Measurements from ENCODE around the gene SNX30. TPM values are rescaled to one million over a fixed set of nuclear protein-coding genes. Genes with fewer than 3 reads are reported as not detected.

The SNX30 gene
- total RNA-seq, 1 experiment from 2014 or later, result 6.9 TPM

DNA sequence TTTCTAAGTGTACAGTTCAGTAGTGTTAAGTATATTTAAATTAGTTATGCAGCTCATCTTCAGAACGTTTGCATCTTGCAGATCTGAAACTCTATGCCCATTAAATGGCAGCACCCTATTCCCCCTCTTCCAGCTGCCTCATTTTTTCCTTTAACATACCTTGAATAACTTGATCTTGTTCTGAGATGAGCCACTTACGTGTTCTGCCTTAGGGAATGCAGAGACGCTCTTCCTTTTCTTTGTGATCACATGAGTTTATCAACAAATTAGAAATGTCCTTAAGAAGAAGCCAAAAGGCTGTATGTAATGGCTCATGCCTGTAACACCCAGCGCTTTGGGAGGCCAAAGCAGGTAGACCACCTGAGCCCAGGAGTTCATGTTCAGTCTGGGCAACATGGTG, 82.5 kb downstream of the SNX30 start:
- H3K9me3 ChIP-seq (ENCODE audit: control insufficient read depth, insufficient read depth, low read depth, low read length), result no peaks in the 10 kb centered on the region
- no peak for ATAC-seq
- no peak for DNase-seq (ENCODE audit: low read depth, low spot score)
- H3K27me3 ChIP-seq (ENCODE audit: control insufficient read depth, insufficient read depth, low read length), result no peaks in the 10 kb centered on the region
- no peak overlapping the region for H3K4me3 ChIP-seq (ENCODE audit: low read depth in 2 of 2, low read length in 2 of 2)
- no peaks in the 10 kb centered on the region for H3K4me1 ChIP-seq (ENCODE audit: control insufficient read depth, insufficient read depth, low read length)
- intact Hi-C loops (cut with micrococcal nuclease; ENCODE audit: unreplicated experiment), result no loop called here
- no peak overlapping the region for H3K27ac ChIP-seq (ENCODE audit: low read length)
- in situ Hi-C loops (cut with HindIII; ENCODE audit: low pct_unique_long_range_greater_than_20kb, low sequenced_read_pairs), result no loop called here
- ChIA-PET CTCF (no interaction called here), POLR2A (interaction anchor here (0.5 kb wide), 1 partner anchor 138 kb away, joined by 14 read pairs; no protein-coding TSS in a partner anchor)
- TF ChIP-seq, protein P1, sequence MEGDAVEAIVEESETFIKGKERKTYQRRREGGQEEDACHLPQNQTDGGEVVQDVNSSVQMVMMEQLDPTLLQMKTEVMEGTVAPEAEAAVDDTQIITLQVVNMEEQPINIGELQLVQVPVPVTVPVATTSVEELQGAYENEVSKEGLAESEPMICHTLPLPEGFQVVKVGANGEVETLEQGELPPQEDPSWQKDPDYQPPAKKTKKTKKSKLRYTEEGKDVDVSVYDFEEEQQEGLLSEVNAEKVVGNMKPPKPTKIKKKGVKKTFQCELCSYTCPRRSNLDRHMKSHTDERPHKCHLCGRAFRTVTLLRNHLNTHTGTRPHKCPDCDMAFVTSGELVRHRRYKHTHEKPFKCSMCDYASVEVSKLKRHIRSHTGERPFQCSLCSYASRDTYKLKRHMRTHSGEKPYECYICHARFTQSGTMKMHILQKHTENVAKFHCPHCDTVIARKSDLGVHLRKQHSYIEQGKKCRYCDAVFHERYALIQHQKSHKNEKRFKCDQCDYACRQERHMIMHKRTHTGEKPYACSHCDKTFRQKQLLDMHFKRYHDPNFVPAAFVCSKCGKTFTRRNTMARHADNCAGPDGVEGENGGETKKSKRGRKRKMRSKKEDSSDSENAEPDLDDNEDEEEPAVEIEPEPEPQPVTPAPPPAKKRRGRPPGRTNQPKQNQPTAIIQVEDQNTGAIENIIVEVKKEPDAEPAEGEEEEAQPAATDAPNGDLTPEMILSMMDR (IDR thresholded peaks at IDR 0.05), result no peak
- no peak for TF ChIP-seq POLR2AphosphoS5 (IDR thresholded peaks at IDR 0.05; ENCODE audit: low read depth, low read length)
- TF ChIP-seq TCF7L2 (IDR thresholded peaks at IDR 0.05; ENCODE audit: low read depth, low read length), result no peak
- no peak for TF ChIP-seq SIN3A (IDR thresholded peaks at IDR 0.05; ENCODE audit: borderline replicate concordance, insufficient read depth, low read depth, low read length)
- TF ChIP-seq, protein P2, sequence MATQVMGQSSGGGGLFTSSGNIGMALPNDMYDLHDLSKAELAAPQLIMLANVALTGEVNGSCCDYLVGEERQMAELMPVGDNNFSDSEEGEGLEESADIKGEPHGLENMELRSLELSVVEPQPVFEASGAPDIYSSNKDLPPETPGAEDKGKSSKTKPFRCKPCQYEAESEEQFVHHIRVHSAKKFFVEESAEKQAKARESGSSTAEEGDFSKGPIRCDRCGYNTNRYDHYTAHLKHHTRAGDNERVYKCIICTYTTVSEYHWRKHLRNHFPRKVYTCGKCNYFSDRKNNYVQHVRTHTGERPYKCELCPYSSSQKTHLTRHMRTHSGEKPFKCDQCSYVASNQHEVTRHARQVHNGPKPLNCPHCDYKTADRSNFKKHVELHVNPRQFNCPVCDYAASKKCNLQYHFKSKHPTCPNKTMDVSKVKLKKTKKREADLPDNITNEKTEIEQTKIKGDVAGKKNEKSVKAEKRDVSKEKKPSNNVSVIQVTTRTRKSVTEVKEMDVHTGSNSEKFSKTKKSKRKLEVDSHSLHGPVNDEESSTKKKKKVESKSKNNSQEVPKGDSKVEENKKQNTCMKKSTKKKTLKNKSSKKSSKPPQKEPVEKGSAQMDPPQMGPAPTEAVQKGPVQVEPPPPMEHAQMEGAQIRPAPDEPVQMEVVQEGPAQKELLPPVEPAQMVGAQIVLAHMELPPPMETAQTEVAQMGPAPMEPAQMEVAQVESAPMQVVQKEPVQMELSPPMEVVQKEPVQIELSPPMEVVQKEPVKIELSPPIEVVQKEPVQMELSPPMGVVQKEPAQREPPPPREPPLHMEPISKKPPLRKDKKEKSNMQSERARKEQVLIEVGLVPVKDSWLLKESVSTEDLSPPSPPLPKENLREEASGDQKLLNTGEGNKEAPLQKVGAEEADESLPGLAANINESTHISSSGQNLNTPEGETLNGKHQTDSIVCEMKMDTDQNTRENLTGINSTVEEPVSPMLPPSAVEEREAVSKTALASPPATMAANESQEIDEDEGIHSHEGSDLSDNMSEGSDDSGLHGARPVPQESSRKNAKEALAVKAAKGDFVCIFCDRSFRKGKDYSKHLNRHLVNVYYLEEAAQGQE (IDR thresholded peaks at IDR 0.05; ENCODE audit: insufficient read depth in 1 of 2, low read depth in 2 of 2, low read length in 1 of 2), result no peak
- H3K36me3 ChIP-seq (ENCODE audit: control insufficient read depth, insufficient read depth, low read length), result no peaks in the 10 kb centered on the region
- no TSS peak for BruUV-seq (replicated peaks)

DNA sequence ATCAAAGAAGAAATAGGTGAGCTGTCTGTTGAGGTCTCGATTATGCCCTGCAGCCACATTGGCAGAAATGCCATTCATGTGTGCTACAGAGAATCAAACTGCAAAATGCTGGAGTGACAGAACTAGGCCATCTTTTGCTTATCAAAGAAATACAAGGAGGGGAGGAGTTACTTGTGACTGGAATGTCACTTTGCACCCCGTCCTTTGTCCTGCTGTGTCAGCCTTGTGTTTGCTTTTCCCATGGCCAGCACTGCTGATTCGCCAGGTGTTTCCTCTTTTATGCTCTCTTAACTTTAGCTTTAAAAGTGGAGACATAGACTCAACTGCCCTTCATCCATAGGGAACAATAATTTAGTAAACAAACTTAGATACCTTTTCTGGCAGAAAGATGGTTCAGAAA, 85.8 kb downstream of the SNX30 start:
- ATAC-seq (no peak), DNase-seq (ENCODE audit: low read depth, low spot score) (no peak)
- Histone ChIP-seq H3K4me3 (ENCODE audit: low read depth in 2 of 2, low read length in 2 of 2) (no peak overlapping the region), H3K27ac (ENCODE audit: low read length) (no peak overlapping the region), H3K36me3 (ENCODE audit: control insufficient read depth, insufficient read depth, low read length) (no peaks in the 10 kb centered on the region), H3K27me3 (ENCODE audit: control insufficient read depth, insufficient read depth, low read length) (no peaks in the 10 kb centered on the region), H3K4me1 (ENCODE audit: control insufficient read depth, insufficient read depth, low read length) (no peaks in the 10 kb centered on the region), H3K9me3 (ENCODE audit: control insufficient read depth, insufficient read depth, low read depth, low read length) (no peaks in the 10 kb centered on the region)
- in situ Hi-C loops (cut with HindIII; ENCODE audit: low pct_unique_long_range_greater_than_20kb, low sequenced_read_pairs) (no loop called here), intact Hi-C loops (cut with micrococcal nuclease; ENCODE audit: unreplicated experiment) (no loop called here)
- ChIA-PET POLR2A (no interaction called here), CTCF (no interaction called here)
- no TSS peak for BruUV-seq (replicated peaks)
- TF ChIP-seq, protein P1 (IDR thresholded peaks at IDR 0.05), result no peak
- TF ChIP-seq SIN3A (IDR thresholded peaks at IDR 0.05; ENCODE audit: borderline replicate concordance, insufficient read depth, low read depth, low read length), result no peak
- TF ChIP-seq TCF7L2 (IDR thresholded peaks at IDR 0.05; ENCODE audit: low read depth, low read length), result no peak
- TF ChIP-seq, protein P2 (IDR thresholded peaks at IDR 0.05; ENCODE audit: insufficient read depth in 1 of 2, low read depth in 2 of 2, low read length in 1 of 2), result no peak
- TF ChIP-seq POLR2AphosphoS5 (IDR thresholded peaks at IDR 0.05; ENCODE audit: low read depth, low read length), result no peak

Measured in Panc1 (cell line).